GM06990 (cell line): ENCODE measurements around the gene SLC6A18.
"Not testable (repeated sequence)": the region's sequence is repeated elsewhere in the genome, so short reads cannot be mapped to it uniquely, and the experiment has no call there.

Experiments used
- DNase-seq: peaks from one replicate; pipeline ENCODE4 v3.0.0-alpha.2; 2011; ENCODE audit not compliant: insufficient read length; ENCODE audit errors: extremely low read depth
- H3K27me3 ChIP-seq: replicated peaks from 2 replicates; pipeline ENCODE4 v1.6.0; 2011; ENCODE audit warnings: low read length; ENCODE audit not compliant: control insufficient read depth, insufficient read depth
- H3K36me3 ChIP-seq: 2 replicates; pipeline ENCODE4 v1.5.1; 2011; ENCODE audit warnings: low read length; ENCODE audit not compliant: control insufficient read depth, insufficient read depth
- H3K4me3 ChIP-seq: replicated peaks from 2 replicates; pipeline ENCODE4 v1.5.1; 2011; ENCODE audit warnings: low read depth, mild to moderate bottlenecking, control low read depth, low read length
- CTCF ChIP-seq: IDR thresholded peaks from 2 replicates; pipeline ENCODE4 v1.5.1; 2011; ENCODE audit warnings: low read length, control low read depth, mild to moderate bottlenecking, inconsistent platforms; ENCODE audit not compliant: insufficient read depth, poor library complexity, severe bottlenecking

SLC6A18 gene

DNA sequence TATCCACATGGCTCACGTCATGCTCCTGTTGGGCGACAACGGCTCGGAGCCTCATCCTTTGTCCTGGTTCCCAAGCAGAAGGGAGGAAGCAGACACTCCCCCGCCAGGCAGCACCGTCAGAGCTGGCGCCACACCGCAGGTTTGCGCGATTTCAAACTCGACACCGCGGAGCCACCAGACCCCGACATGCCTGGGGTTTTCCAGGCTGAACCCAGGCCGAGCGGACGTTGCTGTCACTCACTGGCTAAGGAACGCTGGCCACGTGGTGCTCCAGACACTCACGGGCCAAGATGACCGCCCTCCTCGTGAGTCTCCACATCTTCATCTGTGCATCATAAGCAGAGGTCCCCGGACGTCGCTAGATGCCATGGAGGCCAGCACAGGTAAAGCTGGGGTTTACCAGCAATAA lies 60.7 kb downstream of the SLC6A18 start:
- H3K36me3 ChIP-seq: no peaks in the 10 kb centered on the region
- no peaks in the 10 kb centered on the region for H3K27me3 ChIP-seq
- no peak for TF ChIP-seq CTCF
- no peak overlapping the region for H3K4me3 ChIP-seq
- no peak for DNase-seq

DNA sequence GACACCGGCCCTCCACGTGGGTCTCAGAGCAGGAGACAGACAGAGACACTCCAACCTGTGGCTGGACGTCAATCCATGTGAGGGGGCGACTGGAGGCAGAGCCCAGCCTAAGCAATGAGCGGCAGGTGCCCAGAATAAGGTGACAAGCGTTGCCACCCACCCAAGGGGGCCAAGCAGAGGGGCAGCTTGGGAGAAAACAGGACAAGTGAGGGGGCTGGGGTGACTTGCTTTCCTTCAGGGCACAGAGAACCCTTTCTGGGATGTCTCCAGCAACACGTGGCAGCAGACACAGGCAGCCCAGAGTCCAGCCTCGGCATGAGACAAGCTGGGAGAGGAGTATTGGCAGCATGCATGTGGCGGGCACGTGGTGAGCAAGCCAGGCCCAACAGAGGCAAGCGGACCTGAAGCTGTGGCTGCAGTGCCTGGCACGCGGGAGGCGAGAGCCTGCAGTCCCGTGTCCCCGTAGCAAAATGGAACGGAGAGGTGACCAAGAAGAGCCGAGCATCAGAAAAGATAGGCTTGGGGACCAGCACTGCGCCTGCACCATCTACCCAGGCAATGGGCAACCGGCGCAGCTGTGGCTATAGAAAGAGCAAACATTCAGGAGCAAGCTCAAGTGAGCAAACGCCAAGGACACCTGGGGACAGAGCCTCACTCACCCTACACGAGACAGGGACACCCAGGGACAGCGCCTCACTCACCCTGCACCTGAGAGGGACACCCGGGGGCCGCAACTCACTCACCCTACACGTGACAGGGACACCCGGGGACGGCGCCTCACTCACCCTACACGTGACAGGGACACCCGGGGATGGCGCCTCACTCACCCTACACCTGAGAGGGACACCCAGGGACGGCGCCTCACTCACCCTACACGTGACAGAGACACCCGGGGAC lies 63.5 kb downstream of the SLC6A18 start:
- no peak for DNase-seq
- Histone ChIP-seq H3K27me3 (no peaks in the 10 kb centered on the region), H3K4me3 (no peak overlapping the region), H3K36me3 (no peaks in the 10 kb centered on the region)
- TF ChIP-seq CTCF: no peak

GRCh38 chr5:1289559-1289958 lies 64.4 kb downstream of the SLC6A18 start:
- H3K36me3 ChIP-seq, H3K27me3 ChIP-seq, H3K4me3 ChIP-seq, DNase-seq: not testable (repeated sequence)

- not testable (repeated sequence) for H3K36me3 ChIP-seq, DNase-seq, H3K27me3 ChIP-seq, H3K4me3 ChIP-seq
Observed at GRCh38 chr5:1290956-1291355, 65.8 kb downstream of the SLC6A18 start.

GRCh38 chr5:1291611-1292080 lies 66.5 kb downstream of the SLC6A18 start:
- DNase-seq: no peak
- Histone ChIP-seq H3K36me3 (no peaks in the 10 kb centered on the region), H3K4me3 (no peak overlapping the region), H3K27me3 (no peaks in the 10 kb centered on the region; the same call in 1 of the 2 replicates)
- no peak for TF ChIP-seq CTCF

DNA sequence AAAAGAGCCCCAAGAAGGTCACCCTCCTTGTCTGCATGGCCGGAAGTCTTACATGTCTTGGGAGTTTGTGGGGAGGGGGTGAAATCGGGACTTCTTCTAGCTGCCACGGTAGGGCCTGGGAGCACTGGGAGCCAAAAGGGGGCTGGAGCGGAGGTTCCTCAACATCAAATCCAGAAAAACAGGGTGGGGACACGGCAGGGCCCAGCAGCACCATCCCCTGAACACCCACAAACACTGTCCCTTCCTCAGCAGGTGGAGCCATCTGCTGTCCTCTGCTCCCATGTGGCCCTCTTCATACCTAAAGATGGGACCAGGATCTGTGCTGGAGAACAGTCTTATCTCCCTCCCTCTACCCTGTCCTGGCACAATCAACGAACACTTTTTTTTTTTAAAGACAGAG lies 67.0 kb downstream of the SLC6A18 start:
- Histone ChIP-seq H3K36me3 (no peaks in the 10 kb centered on the region), H3K4me3 (no peak overlapping the region), H3K27me3 (no peaks in the 10 kb centered on the region; the same call in 1 of the 2 replicates)
- DNase-seq: no peak
- TF ChIP-seq CTCF: no peak
